Glutamatergic neuron (in vitro differentiated cells): ENCODE data around the gene PSMD5. TPM values are rescaled to one million over a fixed set of nuclear protein-coding genes. Genes with fewer than 3 reads are reported as not detected.
A peak's percentile ranks its signal among the peaks of the same experiment; 100 is the strongest.

Experiments
- DNase-seq: peaks from one replicate; pipeline ENCODE4 v3.0.0; 2022
- H3K27ac Mint-ChIP-seq: one replicate; pipeline ENCODE4 v1.8.0; 2020; ENCODE audit warnings: mild to moderate bottlenecking, mixed read lengths, inconsistent platforms; ENCODE audit not compliant: unreplicated experiment
- H3K27me3 Mint-ChIP-seq: one replicate; pipeline ENCODE4 v1.8.0; 2020; ENCODE audit warnings: mild to moderate bottlenecking, moderate library complexity, mixed read lengths, inconsistent platforms; ENCODE audit not compliant: unreplicated experiment
- H3K36me3 Mint-ChIP-seq: one replicate; pipeline ENCODE4 v1.8.0; 2020; ENCODE audit warnings: mild to moderate bottlenecking, mixed read lengths, inconsistent platforms; ENCODE audit not compliant: unreplicated experiment
- H3K4me1 Mint-ChIP-seq: one replicate; pipeline ENCODE4 v1.8.0; 2020; ENCODE audit warnings: mild to moderate bottlenecking, low read depth, mixed read lengths, inconsistent platforms; ENCODE audit not compliant: unreplicated experiment
- H3K4me3 Mint-ChIP-seq: one replicate; pipeline ENCODE4 v1.8.0; 2020; ENCODE audit warnings: mild to moderate bottlenecking, mixed read lengths, inconsistent platforms; ENCODE audit not compliant: unreplicated experiment
- H3K9me3 Mint-ChIP-seq: one replicate; pipeline ENCODE4 v1.8.0; 2020; ENCODE audit warnings: mild to moderate bottlenecking, moderate library complexity, mixed read lengths, inconsistent platforms; ENCODE audit not compliant: unreplicated experiment
- total RNA-seq: library from RNA; stranded (reverse); fragmentation: NEBNext Ultra II Directional; extraction: Animal tissue kit (Norgen Biotek cat#: 25700); gene quantifications from one replicate; pipeline ENCODE4 v1.2.1, GENCODE V29; 2021; ENCODE audit not compliant: unreplicated experiment
- TF ChIP-seq, protein P1 (sequence below): fragments of 200-600 bp; sonication (generic); IDR thresholded peaks from one replicate; pipeline ENCODE4 v1.5.0; 2021; ENCODE audit not compliant: partially characterized antibody, unreplicated experiment

Gene PSMD5
- total RNA-seq, 1 donor from 2014 or later, result 48.5 TPM

GRCh38 chr9:120781236-120781635 is 61.5 kb downstream of the PSMD5 start:
- H3K27ac Mint-ChIP-seq, result no peak overlapping the region
- no peak overlapping the region for H3K4me3 Mint-ChIP-seq
- H3K9me3 Mint-ChIP-seq, result no peaks in the 10 kb centered on the region
- no peaks in the 10 kb centered on the region for H3K27me3 Mint-ChIP-seq
- TF ChIP-seq, protein P1, sequence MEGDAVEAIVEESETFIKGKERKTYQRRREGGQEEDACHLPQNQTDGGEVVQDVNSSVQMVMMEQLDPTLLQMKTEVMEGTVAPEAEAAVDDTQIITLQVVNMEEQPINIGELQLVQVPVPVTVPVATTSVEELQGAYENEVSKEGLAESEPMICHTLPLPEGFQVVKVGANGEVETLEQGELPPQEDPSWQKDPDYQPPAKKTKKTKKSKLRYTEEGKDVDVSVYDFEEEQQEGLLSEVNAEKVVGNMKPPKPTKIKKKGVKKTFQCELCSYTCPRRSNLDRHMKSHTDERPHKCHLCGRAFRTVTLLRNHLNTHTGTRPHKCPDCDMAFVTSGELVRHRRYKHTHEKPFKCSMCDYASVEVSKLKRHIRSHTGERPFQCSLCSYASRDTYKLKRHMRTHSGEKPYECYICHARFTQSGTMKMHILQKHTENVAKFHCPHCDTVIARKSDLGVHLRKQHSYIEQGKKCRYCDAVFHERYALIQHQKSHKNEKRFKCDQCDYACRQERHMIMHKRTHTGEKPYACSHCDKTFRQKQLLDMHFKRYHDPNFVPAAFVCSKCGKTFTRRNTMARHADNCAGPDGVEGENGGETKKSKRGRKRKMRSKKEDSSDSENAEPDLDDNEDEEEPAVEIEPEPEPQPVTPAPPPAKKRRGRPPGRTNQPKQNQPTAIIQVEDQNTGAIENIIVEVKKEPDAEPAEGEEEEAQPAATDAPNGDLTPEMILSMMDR, result no peak
- DNase-seq, result no peak
- H3K4me1 Mint-ChIP-seq, result no peaks in the 10 kb centered on the region
- H3K36me3 Mint-ChIP-seq, result no peaks in the 10 kb centered on the region

- TF ChIP-seq, protein P1, result no peak
- no peak overlapping the region for H3K27ac Mint-ChIP-seq
- DNase-seq, result no peak
- H3K4me3 Mint-ChIP-seq, result no peak overlapping the region
- H3K4me1 Mint-ChIP-seq, result no peaks in the 10 kb centered on the region
- no peaks in the 10 kb centered on the region for H3K27me3 Mint-ChIP-seq
- no peaks in the 10 kb centered on the region for H3K36me3 Mint-ChIP-seq
- H3K9me3 Mint-ChIP-seq, result no peaks in the 10 kb centered on the region
Observed at GRCh38 chr9:120780367-120780766, 62.4 kb downstream of the PSMD5 start.

- H3K27me3 Mint-ChIP-seq, result no peaks in the 10 kb centered on the region
- H3K4me1 Mint-ChIP-seq, result no peaks in the 10 kb centered on the region
- H3K27ac Mint-ChIP-seq, result no peak overlapping the region
- TF ChIP-seq, protein P1, result no peak
- no peak for DNase-seq
- H3K9me3 Mint-ChIP-seq, result no peaks in the 10 kb centered on the region
- H3K36me3 Mint-ChIP-seq, result no peaks in the 10 kb centered on the region
- H3K4me3 Mint-ChIP-seq, result no peak overlapping the region
Observed at GRCh38 chr9:120779227-120779626, 63.5 kb downstream of the PSMD5 start.

- Mint-ChIP-seq H3K9me3 (no peaks in the 10 kb centered on the region), H3K4me3 (no peak overlapping the region), H3K36me3 (no peaks in the 10 kb centered on the region), H3K27ac (peak overlapping the region; percentile 9), H3K27me3 (no peaks in the 10 kb centered on the region), H3K4me1 (no peaks in the 10 kb centered on the region)
- DNase-seq, result no peak
- TF ChIP-seq, protein P1, result no peak
Observed at GRCh38 chr9:120778758-120779157, 64.0 kb downstream of the PSMD5 start.

- H3K9me3 Mint-ChIP-seq, result no peaks in the 10 kb centered on the region
- no peak for DNase-seq
- TF ChIP-seq, protein P1, result no peak
- H3K27me3 Mint-ChIP-seq, result no peaks in the 10 kb centered on the region
- H3K36me3 Mint-ChIP-seq, result no peaks in the 10 kb centered on the region
- no peak overlapping the region for H3K27ac Mint-ChIP-seq
- H3K4me3 Mint-ChIP-seq, result no peak overlapping the region
- no peaks in the 10 kb centered on the region for H3K4me1 Mint-ChIP-seq
Observed at GRCh38 chr9:120777229-120777628, 65.5 kb downstream of the PSMD5 start.
